AG08396 (cell line): ENCODE results near the gene TIMP3.

Experiments
- DNase-seq: peaks from one replicate; pipeline ENCODE4 v3.0.0; 2012; ENCODE audit warnings: low spot score, mixed read lengths

Gene TIMP3

DNA sequence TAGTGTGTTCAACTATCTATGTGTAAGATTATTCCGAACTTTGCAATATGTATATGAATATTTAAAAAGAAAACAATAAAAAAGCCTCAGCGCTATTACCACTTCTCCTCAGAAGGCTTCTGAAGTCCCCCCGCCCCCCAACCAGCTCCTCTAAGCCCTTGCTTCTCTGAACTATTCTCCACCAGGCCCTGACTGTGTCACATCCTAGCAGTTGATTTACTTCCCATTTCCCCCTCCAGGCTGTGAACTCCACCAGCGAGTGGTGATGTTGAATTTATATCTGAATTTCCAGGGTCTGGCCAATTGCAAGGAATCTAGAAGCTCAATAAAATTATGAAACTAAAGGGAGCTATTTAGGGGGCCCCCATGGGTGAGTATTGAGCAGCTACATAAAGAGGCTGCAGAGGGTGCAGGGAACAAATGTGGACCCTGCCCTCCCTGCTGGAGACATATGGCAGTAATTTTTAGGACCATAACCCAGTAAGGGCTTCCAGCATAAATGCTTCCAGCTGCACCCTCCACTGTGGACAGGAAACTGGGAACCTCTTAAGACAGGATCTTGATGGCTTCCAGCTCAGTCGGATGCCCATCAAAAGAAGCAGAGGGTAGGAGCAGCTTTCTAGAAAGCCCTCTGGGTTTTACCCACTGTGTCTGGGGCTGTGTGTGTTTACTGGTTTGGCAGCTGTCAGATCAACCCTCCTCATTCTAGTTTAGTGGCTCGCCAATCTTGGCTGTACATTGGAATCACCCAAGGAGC is 81.4 kb downstream of the TIMP3 start:
- DNase-seq, result no peak

DNA sequence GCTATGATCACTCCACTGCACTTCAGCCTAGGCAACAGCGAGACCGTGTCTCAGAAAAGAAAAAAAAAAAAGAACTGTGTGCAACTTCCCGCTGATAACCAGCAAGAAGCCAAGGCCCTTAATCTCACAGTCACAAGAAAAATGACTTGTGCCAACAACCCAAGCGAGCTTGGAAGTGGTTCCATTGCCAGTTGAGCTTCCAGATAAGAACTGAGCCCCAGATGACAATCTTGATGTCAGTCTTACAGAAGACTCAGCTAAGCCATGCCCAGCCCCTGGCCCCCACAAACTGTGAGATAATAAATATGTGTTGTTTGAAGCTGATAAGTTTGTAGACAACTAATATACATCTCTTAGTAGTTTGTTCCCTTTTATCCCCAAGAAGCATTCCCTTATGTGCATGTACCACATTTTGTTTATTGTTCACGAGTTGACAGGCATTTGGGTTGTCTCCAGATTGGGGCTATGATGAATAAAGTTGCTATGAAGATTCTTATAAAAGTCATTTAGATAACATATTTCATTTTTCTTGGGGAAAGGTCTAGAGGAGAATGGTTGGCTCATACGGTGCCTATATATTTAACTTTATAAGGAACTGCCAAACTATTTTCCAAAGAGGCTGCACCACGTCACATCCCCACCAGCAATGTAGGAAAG is 85.9 kb downstream of the TIMP3 start:
- no peak for DNase-seq

DNA sequence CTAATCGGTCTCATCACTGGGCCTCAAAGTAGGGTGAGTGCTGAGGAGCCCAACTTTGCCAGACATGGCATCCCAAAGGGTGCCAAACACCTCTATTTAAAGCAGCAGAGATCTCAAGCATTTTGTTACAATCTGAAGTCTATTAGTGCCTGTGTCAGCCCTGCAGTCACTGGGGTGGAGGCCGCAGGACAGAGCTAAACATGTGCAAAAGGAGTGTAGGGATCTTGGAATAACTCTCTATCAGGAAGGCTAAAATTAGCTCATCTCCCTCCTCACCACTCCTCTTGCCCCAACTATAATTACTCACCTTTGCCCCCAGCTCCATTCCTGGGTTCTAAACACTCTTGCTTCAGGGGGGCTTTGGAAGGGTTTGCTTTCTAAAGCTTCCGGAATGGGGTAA is 87.5 kb downstream of the TIMP3 start:
- no peak for DNase-seq

DNA sequence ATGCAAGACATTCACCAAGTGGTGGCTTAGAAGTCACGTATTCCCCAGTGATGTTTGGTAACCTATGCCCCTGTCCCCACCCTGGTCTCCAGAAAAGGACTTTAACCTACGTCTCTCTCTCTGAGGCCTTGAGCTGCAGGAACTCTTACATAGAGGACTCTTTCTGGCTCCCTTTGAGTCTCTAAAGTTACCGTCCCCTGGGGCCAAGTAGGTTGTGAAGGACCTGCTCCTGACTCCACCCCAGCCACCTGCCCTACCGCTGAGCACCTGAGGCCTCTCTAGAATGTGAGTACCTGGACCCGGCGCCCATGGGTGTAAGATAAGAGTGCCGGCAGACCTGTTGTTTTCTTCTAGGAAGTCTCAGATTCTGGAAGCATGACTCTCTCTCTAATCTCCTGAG is 95.4 kb downstream of the TIMP3 start:
- DNase-seq, result no peak

DNA sequence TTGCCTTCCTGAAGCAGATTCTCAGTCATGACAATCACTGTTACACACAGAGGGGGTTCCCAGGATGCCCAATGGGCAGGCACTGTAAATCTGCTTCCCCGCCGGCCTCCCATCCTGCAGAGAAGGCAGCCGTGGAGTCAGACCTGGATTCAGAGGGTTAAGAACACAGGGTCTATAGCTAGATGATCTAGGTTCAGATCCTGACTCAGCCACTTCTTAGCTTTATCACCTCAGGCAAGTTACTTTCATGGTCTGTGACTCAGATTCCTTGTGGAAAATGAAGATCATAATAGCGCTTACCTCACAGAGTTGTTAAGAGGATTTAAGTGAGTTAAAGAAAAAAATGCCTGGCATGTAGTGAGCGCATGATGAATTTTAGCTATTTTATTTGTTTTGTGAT is 95.9 kb downstream of the TIMP3 start:
- DNase-seq, result no peak

DNA sequence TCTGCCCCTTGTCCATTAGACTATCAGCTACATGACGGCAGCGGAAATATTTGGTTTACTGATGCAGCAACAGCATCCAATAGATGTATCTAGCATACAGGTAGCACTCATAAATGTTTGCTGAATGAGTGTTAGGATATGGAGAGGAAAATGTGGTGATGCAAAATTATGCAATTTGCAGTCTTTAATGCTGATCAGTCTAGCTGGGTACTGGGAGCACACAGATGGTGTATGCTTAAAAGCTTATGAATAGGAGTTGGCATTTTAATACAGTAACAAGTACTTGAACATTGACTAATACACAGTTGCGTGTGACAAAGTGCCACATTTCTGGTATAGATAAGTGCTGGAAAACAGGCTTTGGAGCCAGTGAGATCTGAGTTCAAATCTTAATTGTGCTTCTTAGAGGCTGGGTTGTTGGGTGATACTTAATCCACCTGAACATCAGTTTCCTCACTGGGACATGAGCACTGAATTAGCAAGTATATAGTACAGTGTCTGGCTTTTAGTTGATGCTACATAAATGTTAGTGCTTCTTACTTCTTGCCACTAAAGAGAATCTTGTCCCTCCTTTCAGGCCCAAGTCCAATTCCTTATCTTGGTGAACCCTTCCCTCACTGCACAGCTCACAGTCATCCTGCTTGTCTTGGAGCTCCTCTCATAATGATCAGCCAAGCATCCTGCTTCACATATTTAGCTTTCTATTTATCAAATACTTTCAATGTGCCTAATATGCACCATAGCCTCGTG is 99.6 kb downstream of the TIMP3 start:
- no peak for DNase-seq

DNA sequence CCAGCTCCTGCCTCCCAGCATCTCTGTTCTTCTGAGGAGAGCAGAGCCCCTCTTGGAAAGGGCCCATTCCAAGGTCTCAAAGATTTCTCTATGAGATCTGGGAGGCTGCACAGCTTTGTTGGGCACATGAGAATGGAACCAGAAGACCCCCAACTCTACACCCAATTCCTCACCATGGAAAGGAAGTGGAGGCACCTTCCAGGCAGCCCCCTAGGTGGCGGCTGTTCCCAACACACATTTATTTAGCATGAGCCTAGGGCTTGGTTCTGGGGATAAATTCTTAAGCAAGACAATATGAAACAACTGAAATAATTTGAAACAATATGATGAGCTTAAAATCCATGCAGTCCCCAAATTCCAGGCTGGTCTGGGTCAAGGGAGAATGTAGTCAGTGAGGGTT is 100.4 kb downstream of the TIMP3 start:
- DNase-seq, result no peak

DNA sequence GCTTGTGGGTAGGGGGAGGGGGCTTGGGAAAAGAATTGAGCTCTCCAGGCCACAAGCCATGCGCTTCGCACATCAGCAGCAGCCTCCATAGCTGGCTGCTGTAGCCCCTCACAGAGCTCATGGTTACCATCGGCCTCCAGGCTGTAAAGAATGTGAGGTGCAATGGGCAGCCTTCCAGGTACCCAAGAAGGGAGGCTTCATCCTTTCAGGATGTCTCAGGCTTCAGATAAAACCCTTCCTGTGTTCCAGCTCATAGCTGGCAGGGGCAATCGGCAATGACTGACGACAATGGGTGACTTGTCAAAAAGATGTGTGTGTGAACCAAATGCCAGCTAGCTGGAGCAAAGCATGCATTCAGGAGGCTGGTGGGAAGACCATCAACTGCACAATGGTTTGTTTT is 102.0 kb downstream of the TIMP3 start:
- DNase-seq, result no peak

DNA sequence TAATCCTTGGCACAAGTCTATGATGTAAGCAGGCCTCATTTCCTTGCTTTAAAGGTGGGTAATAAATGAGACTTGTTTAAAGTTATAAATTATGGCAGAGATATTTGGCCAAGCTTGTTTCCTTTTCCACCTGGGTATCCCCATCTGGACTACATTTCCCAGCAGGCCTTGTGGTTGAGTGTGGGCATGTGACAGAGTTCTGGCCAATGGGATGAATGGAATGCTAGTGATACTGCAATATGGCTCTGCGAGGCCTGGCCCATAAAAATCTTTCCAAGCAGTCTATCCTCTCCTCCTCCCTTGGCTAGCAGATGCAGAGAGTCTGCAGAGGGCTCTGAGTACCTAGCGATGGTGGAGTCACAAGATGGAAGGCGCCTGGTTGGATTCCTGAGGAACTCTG is 102.5 kb downstream of the TIMP3 start:
- peak; percentile 41 for DNase-seq

DNA sequence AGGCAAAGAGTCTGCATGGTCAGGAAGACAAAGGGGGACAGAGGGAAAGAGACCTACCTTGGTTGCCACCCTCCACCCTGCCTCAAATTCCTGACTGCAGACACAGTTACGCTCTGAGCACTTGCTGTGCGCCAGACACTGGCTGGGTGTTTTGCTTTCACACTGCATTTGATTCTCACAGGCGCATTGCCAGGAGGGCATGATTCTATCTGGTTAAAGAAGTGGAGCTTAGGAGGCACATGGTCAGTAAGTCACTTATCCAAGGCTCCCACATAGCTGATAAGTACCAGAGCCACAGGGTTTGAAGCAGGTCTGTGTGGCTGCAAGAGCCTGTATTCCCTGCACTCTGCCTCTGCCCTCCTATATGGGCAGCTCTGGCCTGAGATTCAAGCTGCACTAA is 103.9 kb downstream of the TIMP3 start:
- DNase-seq, result no peak

DNA sequence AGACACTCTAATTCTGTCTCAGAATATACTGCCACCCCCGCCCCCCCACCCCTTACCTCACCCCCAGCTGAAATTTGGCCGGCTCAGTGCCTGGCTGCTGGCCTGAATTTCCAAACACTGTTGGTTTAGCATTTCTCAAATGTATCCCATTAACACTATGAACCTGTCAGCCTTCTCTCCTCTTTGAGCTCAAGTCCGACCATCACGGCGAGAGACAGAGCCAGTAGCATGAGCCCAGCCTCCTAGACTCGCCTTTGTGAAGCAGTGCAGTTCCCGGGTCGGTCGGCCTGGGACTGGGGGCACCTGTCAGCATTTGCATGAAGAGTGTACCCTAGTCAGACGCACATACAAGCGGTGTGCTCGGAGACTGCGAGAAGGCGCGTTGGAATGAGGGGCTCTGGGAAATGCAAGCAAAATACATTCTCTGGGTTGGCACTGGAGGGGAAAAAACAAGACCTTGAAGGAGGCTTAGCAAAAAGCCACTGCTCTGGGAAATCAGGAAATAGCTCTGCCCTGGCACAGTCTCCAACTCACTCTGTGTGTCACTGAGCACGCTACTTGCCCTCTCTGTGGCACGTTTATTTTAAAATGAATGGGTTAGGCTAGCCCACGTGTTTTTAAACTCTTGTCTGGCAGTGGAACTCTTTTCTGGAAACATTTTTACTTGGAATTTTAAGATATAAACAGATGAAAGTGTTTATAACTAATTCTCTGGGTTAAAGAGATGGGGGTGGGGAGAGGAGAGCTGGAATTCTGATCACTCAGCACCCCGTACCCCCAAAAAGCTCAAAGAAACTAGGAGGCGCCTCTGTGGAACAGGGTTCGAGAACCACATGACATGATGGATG is 108.3 kb downstream of the TIMP3 start:
- DNase-seq, result no peak

DNA sequence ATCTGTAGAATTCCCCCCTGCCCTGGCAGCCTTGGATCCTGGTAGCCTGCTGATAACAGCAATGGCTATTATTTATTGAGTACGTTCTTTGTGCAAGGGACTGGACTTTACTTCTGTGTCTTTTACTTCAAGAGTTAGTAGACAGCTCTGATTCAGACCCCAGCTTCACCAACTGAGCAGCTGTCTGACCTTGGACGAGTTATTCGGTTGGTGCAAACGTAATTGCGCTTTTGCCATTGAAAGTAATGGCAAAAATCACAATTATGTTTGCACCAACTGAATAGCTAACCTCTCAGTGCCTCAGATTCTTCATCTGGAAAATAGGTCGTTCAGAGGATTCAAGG is 108.9 kb downstream of the TIMP3 start:
- DNase-seq, result no peak

DNA sequence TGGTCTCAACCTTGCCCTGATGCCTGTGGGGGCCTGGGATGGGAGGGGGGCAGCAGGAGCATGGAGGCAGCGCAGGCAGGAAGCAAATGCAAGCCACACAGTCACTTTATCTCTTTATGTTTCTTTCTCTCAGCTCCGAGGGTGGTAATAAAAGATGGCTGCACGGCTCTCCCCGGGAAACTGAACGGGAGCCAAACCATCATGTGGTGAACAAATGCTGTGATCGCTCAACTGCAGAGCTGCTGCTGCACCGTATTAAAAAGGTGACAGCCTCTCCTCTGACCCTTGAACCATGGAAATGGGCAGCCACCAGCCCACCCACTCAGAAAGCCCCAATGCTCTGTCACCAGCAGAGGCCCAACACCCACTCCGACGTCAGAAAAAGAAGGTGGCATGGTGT is 110.0 kb downstream of the TIMP3 start:
- no peak for DNase-seq
